ENCODE data around the gene RCAN3.

RCAN3 gene

GRCh38 chr1:24470592-24470991 lies 32.0 kb upstream of the RCAN3 start:
- H3K9me3 ChIP-seq (ENCODE audit: control insufficient read depth, low read length) = no peaks in the 10 kb centered on the region
- no peaks in the 10 kb centered on the region for H3K27me3 ChIP-seq (ENCODE audit: control insufficient read depth, insufficient read depth, low read length)
- H3K4me3 ChIP-seq (ENCODE audit: low read length) = no peak overlapping the region
- peaks cover 4% of the 10 kb centered on the region for H3K36me3 ChIP-seq (ENCODE audit: control insufficient read depth, insufficient read depth, low read length)
- no peaks in the 10 kb centered on the region for H3K4me1 ChIP-seq (ENCODE audit: control insufficient read depth, insufficient read depth, low read length)
- H3K9ac ChIP-seq (ENCODE audit: low read length) = no peak overlapping the region

- Histone ChIP-seq H3K4me1 (ENCODE audit: control insufficient read depth, insufficient read depth, low read length) (no peaks in the 10 kb centered on the region), H3K4me3 (ENCODE audit: low read length) (no peak overlapping the region), H3K9me3 (ENCODE audit: control insufficient read depth, low read length) (no peaks in the 10 kb centered on the region), H3K27me3 (ENCODE audit: control insufficient read depth, insufficient read depth, low read length) (no peaks in the 10 kb centered on the region), H3K9ac (ENCODE audit: low read length) (no peak overlapping the region), H3K36me3 (ENCODE audit: control insufficient read depth, insufficient read depth, low read length) (no peaks in the 10 kb centered on the region)
Measured at GRCh38 chr1:24472527-24473251, 29.9 kb upstream of the RCAN3 start.

GRCh38 chr1:24474193-24474592 lies 28.4 kb upstream of the RCAN3 start:
- H3K4me3 ChIP-seq (ENCODE audit: low read length) = no peak overlapping the region
- no peaks in the 10 kb centered on the region for H3K36me3 ChIP-seq (ENCODE audit: control insufficient read depth, insufficient read depth, low read length)
- H3K9me3 ChIP-seq (ENCODE audit: control insufficient read depth, low read length) = no peaks in the 10 kb centered on the region
- H3K4me1 ChIP-seq (ENCODE audit: control insufficient read depth, insufficient read depth, low read length) = no peaks in the 10 kb centered on the region
- no peak overlapping the region for H3K9ac ChIP-seq (ENCODE audit: low read length)
- no peaks in the 10 kb centered on the region for H3K27me3 ChIP-seq (ENCODE audit: control insufficient read depth, insufficient read depth, low read length)

GRCh38 chr1:24475700-24476099 lies 26.9 kb upstream of the RCAN3 start:
- no peaks in the 10 kb centered on the region for H3K27me3 ChIP-seq (ENCODE audit: control insufficient read depth, insufficient read depth, low read length)
- H3K36me3 ChIP-seq (ENCODE audit: control insufficient read depth, insufficient read depth, low read length) = no peaks in the 10 kb centered on the region
- no peaks in the 10 kb centered on the region for H3K4me1 ChIP-seq (ENCODE audit: control insufficient read depth, insufficient read depth, low read length)
- H3K9ac ChIP-seq (ENCODE audit: low read length) = no peak overlapping the region
- no peaks in the 10 kb centered on the region for H3K9me3 ChIP-seq (ENCODE audit: control insufficient read depth, low read length)
- no peak overlapping the region for H3K4me3 ChIP-seq (ENCODE audit: low read length)

- Histone ChIP-seq H3K4me1 (ENCODE audit: control insufficient read depth, insufficient read depth, low read length) (no peaks in the 10 kb centered on the region), H3K27me3 (ENCODE audit: control insufficient read depth, insufficient read depth, low read length) (no peaks in the 10 kb centered on the region), H3K9me3 (ENCODE audit: control insufficient read depth, low read length) (no peaks in the 10 kb centered on the region), H3K36me3 (ENCODE audit: control insufficient read depth, insufficient read depth, low read length) (no peaks in the 10 kb centered on the region), H3K9ac (ENCODE audit: low read length) (no peak overlapping the region), H3K4me3 (ENCODE audit: low read length) (no peak overlapping the region)
Measured at GRCh38 chr1:24476571-24476970, 26.1 kb upstream of the RCAN3 start.

GRCh38 chr1:24477309-24477708 lies 25.3 kb upstream of the RCAN3 start:
- Histone ChIP-seq H3K36me3 (ENCODE audit: control insufficient read depth, insufficient read depth, low read length) (no peaks in the 10 kb centered on the region), H3K27me3 (ENCODE audit: control insufficient read depth, insufficient read depth, low read length) (no peaks in the 10 kb centered on the region), H3K9ac (ENCODE audit: low read length) (no peak overlapping the region), H3K4me3 (ENCODE audit: low read length) (no peak overlapping the region), H3K9me3 (ENCODE audit: control insufficient read depth, low read length) (no peaks in the 10 kb centered on the region), H3K4me1 (ENCODE audit: control insufficient read depth, insufficient read depth, low read length) (no peaks in the 10 kb centered on the region)

- H3K9me3 ChIP-seq (ENCODE audit: control insufficient read depth, low read length) = no peaks in the 10 kb centered on the region
- H3K36me3 ChIP-seq (ENCODE audit: control insufficient read depth, insufficient read depth, low read length) = no peaks in the 10 kb centered on the region
- no peak overlapping the region for H3K9ac ChIP-seq (ENCODE audit: low read length)
- H3K4me3 ChIP-seq (ENCODE audit: low read length) = no peak overlapping the region
- H3K27me3 ChIP-seq (ENCODE audit: control insufficient read depth, insufficient read depth, low read length) = no peaks in the 10 kb centered on the region
- no peaks in the 10 kb centered on the region for H3K4me1 ChIP-seq (ENCODE audit: control insufficient read depth, insufficient read depth, low read length)
Measured at GRCh38 chr1:24481101-24481500, 21.5 kb upstream of the RCAN3 start.

- Histone ChIP-seq H3K4me1 (ENCODE audit: control insufficient read depth, insufficient read depth, low read length) (no peaks in the 10 kb centered on the region), H3K9ac (ENCODE audit: low read length) (no peak overlapping the region), H3K27me3 (ENCODE audit: control insufficient read depth, insufficient read depth, low read length) (no peaks in the 10 kb centered on the region), H3K4me3 (ENCODE audit: low read length) (no peak overlapping the region), H3K9me3 (ENCODE audit: control insufficient read depth, low read length) (no peaks in the 10 kb centered on the region), H3K36me3 (ENCODE audit: control insufficient read depth, insufficient read depth, low read length) (no peaks in the 10 kb centered on the region)
Measured at GRCh38 chr1:24481843-24482610, 20.6 kb upstream of the RCAN3 start.

- Histone ChIP-seq H3K9ac (ENCODE audit: low read length) (no peak overlapping the region), H3K9me3 (ENCODE audit: control insufficient read depth, low read length) (no peaks in the 10 kb centered on the region), H3K4me1 (ENCODE audit: control insufficient read depth, insufficient read depth, low read length) (no peaks in the 10 kb centered on the region), H3K4me3 (ENCODE audit: low read length) (no peak overlapping the region), H3K27me3 (ENCODE audit: control insufficient read depth, insufficient read depth, low read length) (no peaks in the 10 kb centered on the region), H3K36me3 (ENCODE audit: control insufficient read depth, insufficient read depth, low read length) (no peaks in the 10 kb centered on the region)
Measured at GRCh38 chr1:24483441-24483840, 19.2 kb upstream of the RCAN3 start.

- Histone ChIP-seq H3K36me3 (ENCODE audit: control insufficient read depth, insufficient read depth, low read length) (no peaks in the 10 kb centered on the region), H3K27me3 (ENCODE audit: control insufficient read depth, insufficient read depth, low read length) (no peaks in the 10 kb centered on the region), H3K4me1 (ENCODE audit: control insufficient read depth, insufficient read depth, low read length) (no peaks in the 10 kb centered on the region), H3K9ac (ENCODE audit: low read length) (no peak overlapping the region), H3K9me3 (ENCODE audit: control insufficient read depth, low read length) (no peaks in the 10 kb centered on the region), H3K4me3 (ENCODE audit: low read length) (no peak overlapping the region)
Measured at GRCh38 chr1:24484199-24484598, 18.4 kb upstream of the RCAN3 start.

GRCh38 chr1:24486331-24487065 lies 16.1 kb upstream of the RCAN3 start:
- Histone ChIP-seq H3K4me3 (ENCODE audit: low read length) (no peak overlapping the region), H3K27me3 (ENCODE audit: control insufficient read depth, insufficient read depth, low read length) (no peaks in the 10 kb centered on the region), H3K9ac (ENCODE audit: low read length) (no peak overlapping the region), H3K36me3 (ENCODE audit: control insufficient read depth, insufficient read depth, low read length) (no peaks in the 10 kb centered on the region), H3K9me3 (ENCODE audit: control insufficient read depth, low read length) (no peaks in the 10 kb centered on the region), H3K4me1 (ENCODE audit: control insufficient read depth, insufficient read depth, low read length) (no peaks in the 10 kb centered on the region)

GRCh38 chr1:24487455-24487854 lies 15.2 kb upstream of the RCAN3 start:
- no peaks in the 10 kb centered on the region for H3K27me3 ChIP-seq (ENCODE audit: control insufficient read depth, insufficient read depth, low read length)
- H3K4me1 ChIP-seq (ENCODE audit: control insufficient read depth, insufficient read depth, low read length) = no peaks in the 10 kb centered on the region
- H3K9me3 ChIP-seq (ENCODE audit: control insufficient read depth, low read length) = no peaks in the 10 kb centered on the region
- H3K36me3 ChIP-seq (ENCODE audit: control insufficient read depth, insufficient read depth, low read length) = no peaks in the 10 kb centered on the region
- H3K4me3 ChIP-seq (ENCODE audit: low read length) = no peak overlapping the region
- no peak overlapping the region for H3K9ac ChIP-seq (ENCODE audit: low read length)

All from mucosa of stomach (tissue), 1 donor.